ENCODE results near the gene TTLL3.

- TF ChIP-seq CTCF (conservative IDR thresholded peaks at IDR 0.05; ENCODE audit: low read depth, low read length) (peak; percentile 62), EZH2phosphoT487 (IDR thresholded peaks at IDR 0.05; ENCODE audit: borderline replicate concordance, low read length) (no peak)
Measured at GRCh38 chr3:9808345-9809037, 1.6 kb upstream of the TTLL3 start.

Measured in PC-3 (cell line).